Naive thymus-derived CD4-positive, alpha-beta T cell (primary cell): ENCODE measurements around the gene FAM228B. TPM values are rescaled to one million over a fixed set of nuclear protein-coding genes. Genes with fewer than 3 reads are reported as not detected.
"Not testable (repeated sequence)": the region's sequence is repeated elsewhere in the genome, so short reads cannot be mapped to it uniquely, and the experiment has no call there.

Experiments
- ATAC-seq: fragments of 150-1000 bp; cut with Tn5 transposase; 2 replicates; pipeline ENCODE4 v1.10.0; 2021; ENCODE audit warnings: mild to moderate bottlenecking, moderate library complexity
- CTCF ChIA-PET: fragments of 350-600 bp; sonication (Branson Sonifier 250); formaldehyde crosslinking; loops from one replicate; lab custom pipeline; 2021; ENCODE audit warnings: antibody characterized with exemption; lab: Charles Lee
- POLR2A ChIA-PET: fragments of 350-600 bp; sonication (Branson Sonifier 250); formaldehyde crosslinking; loops from one replicate; lab custom pipeline; 2021; ENCODE audit warnings: antibody characterized with exemption, inconsistent platforms; lab: Charles Lee
- DNase-seq, 9 donors: peaks; one replicate each; pipeline versions ENCODE4 v3.0.0 to v3.0.0-alpha.2; 2020 to 2022; ENCODE audit warnings: mixed read lengths in 1 of 9
- H3K27ac ChIP-seq: one replicate; pipeline ENCODE4 v1.7.0; 2013; ENCODE audit warnings: mild to moderate bottlenecking, low read depth, low read length, moderate library complexity
- H3K27me3 ChIP-seq, 2 donors: one replicate each; pipeline ENCODE4 v1.7.0; 2013; ENCODE audit warnings: low read length in 2 of 2, mild to moderate bottlenecking in 2 of 2, moderate library complexity in 2 of 2; ENCODE audit not compliant: control insufficient read depth in 2 of 2, insufficient read depth in 2 of 2
- H3K36me3 ChIP-seq, 3 experiments: 1 replicate in 2 of 3; 2 replicates in 1 of 3; pipeline ENCODE4 v1.7.0; 2013; ENCODE audit warnings: low read length in 3 of 3, mild to moderate bottlenecking in 3 of 3, moderate library complexity in 1 of 3; ENCODE audit not compliant: insufficient read depth in 3 of 3, control insufficient read depth in 2 of 3
- H3K4me1 ChIP-seq, 2 donors: one replicate each; pipeline ENCODE4 v1.7.0; 2013; ENCODE audit warnings: low read length in 2 of 2, mild to moderate bottlenecking in 2 of 2, moderate library complexity in 1 of 2; ENCODE audit not compliant: control insufficient read depth in 2 of 2, insufficient read depth in 2 of 2
- H3K4me3 ChIP-seq: 2 replicates; pipeline ENCODE4 v1.7.0; 2013; ENCODE audit warnings: mild to moderate bottlenecking, low read length
- H3K9me3 ChIP-seq, 3 experiments: 1 replicate in 2 of 3; 2 replicates in 1 of 3; pipeline ENCODE4 v1.7.0; 2013; ENCODE audit warnings: low read length in 3 of 3; ENCODE audit not compliant: control insufficient read depth in 2 of 3
- H3K27ac Mint-ChIP-seq, 9 donors: one replicate each; pipeline ENCODE4 v1.8.0; 2020 to 2022; ENCODE audit warnings: mixed read lengths in 9 of 9, mild to moderate bottlenecking in 8 of 9, moderate library complexity in 5 of 9, inconsistent platforms in 2 of 9
- H3K27me3 Mint-ChIP-seq, 5 donors: one replicate each; pipeline ENCODE4 v1.8.0; 2021 to 2022; ENCODE audit warnings: mixed read lengths in 5 of 5, mild to moderate bottlenecking in 1 of 5
- H3K36me3 Mint-ChIP-seq, 5 donors: one replicate each; pipeline ENCODE4 v1.8.0; 2020 to 2022; ENCODE audit warnings: mixed read lengths in 5 of 5, mild to moderate bottlenecking in 3 of 5, inconsistent platforms in 1 of 5
- H3K4me1 Mint-ChIP-seq, 7 donors: one replicate each; pipeline ENCODE4 v1.8.0; 2020 to 2022; ENCODE audit warnings: mixed read lengths in 7 of 7, mild to moderate bottlenecking in 3 of 7, inconsistent platforms in 1 of 7
- H3K4me3 Mint-ChIP-seq, 10 donors: one replicate each; pipeline ENCODE4 v1.8.0; 2020 to 2022; ENCODE audit warnings: mild to moderate bottlenecking in 10 of 10, mixed read lengths in 10 of 10, moderate library complexity in 6 of 10, inconsistent platforms in 2 of 10
- H3K9me3 Mint-ChIP-seq, 11 donors: one replicate each; pipeline ENCODE4 v1.8.0; 2020 to 2022; ENCODE audit warnings: mixed read lengths in 11 of 11, mild to moderate bottlenecking in 4 of 11, inconsistent platforms in 1 of 11, moderate library complexity in 1 of 11
- intact Hi-C, 2 donors: fragments of 100-400 bp; cut with micrococcal nuclease; formaldehyde crosslinking; loops; one replicate each; pipeline ENCODE4 v1.15.1; 2023
- polyA plus RNA-seq, 2 donors: library from polyadenylated mRNA; unstranded; fragments of 300-500 nt; fragmentation: Illumina TruSeq; gene quantifications; one replicate each; pipeline ENCODE4 v1.2.3, GENCODE V29; 2021
- total RNA-seq, 6 experiments: library from RNA in 5 of 6; stranded (reverse) in 5 of 6; gene quantifications; 1 replicate in 5 of 6; 2 replicates in 1 of 6; pipeline ENCODE4 v1.2.3 and lab custom pipeline; 2021 to 2026

The FAM228B gene
- total and polyA plus RNA-seq, 7 experiments from 2014 or later: 5.2 to 27.5 (median 19.1) TPM

DNA sequence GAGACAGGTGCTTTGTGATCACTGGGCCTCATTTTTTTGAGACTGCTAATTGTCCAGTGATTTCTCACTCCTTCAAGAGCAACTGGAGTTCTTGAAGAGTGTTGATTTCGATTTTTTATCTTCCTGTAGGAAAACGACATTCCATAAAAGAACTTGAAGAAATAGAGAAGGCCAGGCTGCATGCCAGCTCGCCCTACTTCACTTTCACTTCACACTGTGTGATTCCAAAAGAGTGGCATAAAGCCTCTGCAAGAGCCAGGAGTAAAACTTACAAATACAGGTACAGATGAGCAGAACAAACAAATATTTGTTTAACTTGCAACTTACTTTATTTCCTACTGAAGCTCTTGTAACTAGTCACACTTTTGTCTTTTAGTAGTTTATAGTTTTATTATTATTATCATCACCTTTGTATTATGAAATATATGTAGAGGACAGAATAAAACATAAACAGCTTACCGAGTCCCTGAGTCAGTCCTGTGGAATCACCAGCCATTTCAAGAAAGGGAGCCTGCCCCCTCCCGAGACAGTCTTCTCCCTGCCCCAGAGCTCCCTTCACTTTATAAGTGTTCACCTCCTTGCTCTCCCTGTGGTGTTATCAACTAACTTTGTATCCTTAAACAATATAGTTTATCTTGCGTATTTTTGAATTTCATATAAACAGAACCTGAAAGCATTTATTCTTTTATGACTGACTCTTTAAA lies 60.2 kb downstream of the FAM228B start:
- Histone ChIP-seq H3K27ac (no peak overlapping the region), H3K4me3 (no peak overlapping the region), H3K4me1 (no peaks in the 10 kb centered on the region), H3K27me3 (no peaks in the 10 kb centered on the region), H3K9me3 (no peaks in the 10 kb centered on the region), H3K36me3 (no peaks in the 10 kb centered on the region)
- Mint-ChIP-seq H3K4me1 (no peaks in the 10 kb centered on the region), H3K27ac (no peak overlapping the region), H3K9me3 (peaks cover 0 to 11% (median 3%) of the 10 kb centered on the region in 11 donors), H3K4me3 (no peak overlapping the region), H3K36me3 (peaks cover 0 to 13% (median 6%) of the 10 kb centered on the region in 5 donors), H3K27me3 (peaks cover 0 to 8% (median 0%) of the 10 kb centered on the region in 5 donors)
- ChIA-PET CTCF (no interaction called here), POLR2A (no interaction called here)
- no peak for DNase-seq
- intact Hi-C loops: no loop called here
- ATAC-seq: no peak

DNA sequence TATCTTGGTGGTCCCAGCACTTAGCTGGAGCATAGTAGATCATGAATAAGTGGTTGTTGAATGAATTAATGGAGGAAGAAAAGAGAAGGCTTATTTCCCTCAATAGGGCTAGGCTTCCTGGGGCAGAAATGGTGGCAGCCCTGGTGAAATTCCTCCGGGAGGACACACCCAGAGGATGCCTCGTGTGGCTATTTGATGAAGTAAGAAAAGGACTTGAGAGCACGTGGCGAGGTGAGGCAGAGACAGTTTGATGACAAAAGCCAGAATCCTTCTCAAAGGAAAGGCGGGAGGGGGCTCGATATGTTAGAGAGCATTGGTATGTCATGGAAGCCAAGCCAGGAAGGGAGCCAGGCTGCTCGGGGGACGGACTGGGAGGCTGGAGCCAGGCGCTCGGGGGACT lies 66.3 kb downstream of the FAM228B start:
- H3K27me3 Mint-ChIP-seq: peaks cover 0 to 8% (median 6%) of the 10 kb centered on the region in 5 donors
- ATAC-seq: no peak
- H3K36me3 Mint-ChIP-seq: peaks cover 0 to 22% (median 19%) of the 10 kb centered on the region in 5 donors
- H3K4me1 Mint-ChIP-seq: no peaks in the 10 kb centered on the region
- no peak overlapping the region for H3K4me3 ChIP-seq
- DNase-seq: no peak
- peak overlapping the region in 1 of 9 donors; percentile 5 for H3K27ac Mint-ChIP-seq
- H3K4me3 Mint-ChIP-seq: no peak overlapping the region
- peaks cover 0 to 20% (median 6%) of the 10 kb centered on the region in 11 donors for H3K9me3 Mint-ChIP-seq
- no peaks in the 10 kb centered on the region for H3K4me1 ChIP-seq
- ChIA-PET POLR2A (no interaction called here), CTCF (no interaction called here)
- H3K27me3 ChIP-seq: no peaks in the 10 kb centered on the region
- H3K36me3 ChIP-seq: no peaks in the 10 kb centered on the region
- no peaks in the 10 kb centered on the region for H3K9me3 ChIP-seq
- no peak overlapping the region for H3K27ac ChIP-seq
- intact Hi-C loops: no loop called here

DNA sequence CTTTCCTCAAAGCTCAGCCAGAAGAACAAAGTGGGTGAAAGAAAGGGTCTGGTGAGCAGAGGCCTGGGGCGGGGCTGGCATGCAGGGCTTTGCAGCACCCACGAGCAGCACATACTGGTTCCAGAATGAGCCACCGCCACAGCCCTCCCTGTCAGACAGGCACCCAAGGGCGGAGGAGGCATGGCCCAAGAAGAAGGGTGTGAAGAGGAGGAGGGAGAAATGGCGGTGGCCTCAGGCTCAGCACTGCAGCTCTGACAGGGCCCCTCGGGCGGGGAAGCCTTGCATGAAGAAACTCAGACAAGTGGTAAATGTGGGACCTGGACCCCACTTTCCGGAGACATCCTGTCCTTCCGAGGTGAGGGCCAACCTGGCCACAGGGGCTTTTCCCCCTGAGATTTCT lies 67.2 kb downstream of the FAM228B start:
- H3K27me3 ChIP-seq: no peaks in the 10 kb centered on the region
- no peaks in the 10 kb centered on the region for H3K4me1 ChIP-seq
- DNase-seq: no peak
- ATAC-seq: no peak
- H3K36me3 ChIP-seq: no peaks in the 10 kb centered on the region
- Mint-ChIP-seq H3K9me3 (peaks cover 0 to 22% (median 7%) of the 10 kb centered on the region in 11 donors), H3K27ac (no peak overlapping the region), H3K4me1 (no peaks in the 10 kb centered on the region), H3K27me3 (peaks cover 0 to 8% (median 6%) of the 10 kb centered on the region in 5 donors), H3K4me3 (no peak overlapping the region), H3K36me3 (peaks cover 0 to 22% (median 19%) of the 10 kb centered on the region in 5 donors)
- ChIA-PET CTCF (no interaction called here), POLR2A (no interaction called here)
- H3K4me3 ChIP-seq: no peak overlapping the region
- no peaks in the 10 kb centered on the region for H3K9me3 ChIP-seq
- no peak overlapping the region for H3K27ac ChIP-seq
- intact Hi-C loops: no loop called here

DNA sequence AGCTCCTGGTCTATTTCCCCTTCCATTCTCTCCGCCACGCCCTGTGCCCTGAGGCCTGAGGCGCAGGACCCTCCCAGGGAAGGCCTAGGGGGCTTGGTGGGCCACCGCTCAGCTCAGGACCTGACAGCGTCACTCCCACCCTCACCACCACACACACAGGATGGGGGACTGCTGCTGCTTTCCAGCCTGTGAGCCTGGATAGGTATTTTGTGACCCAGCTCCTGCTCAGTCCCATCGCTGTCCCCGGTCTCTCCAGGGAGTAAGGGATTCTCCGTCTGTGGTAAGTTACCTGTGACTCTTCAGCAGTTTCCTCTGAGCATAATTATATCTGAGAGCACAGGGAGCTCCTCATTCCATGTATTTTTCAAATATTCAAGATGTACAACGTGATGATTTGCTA lies 67.9 kb downstream of the FAM228B start:
- Mint-ChIP-seq H3K4me3 (no peak overlapping the region), H3K27ac (no peak overlapping the region), H3K36me3 (peaks cover 0 to 22% (median 19%) of the 10 kb centered on the region in 5 donors), H3K27me3 (peaks cover 0 to 8% (median 6%) of the 10 kb centered on the region in 5 donors), H3K4me1 (no peaks in the 10 kb centered on the region), H3K9me3 (peaks cover 0 to 23% (median 7%) of the 10 kb centered on the region in 11 donors)
- H3K9me3 ChIP-seq: no peaks in the 10 kb centered on the region
- no peaks in the 10 kb centered on the region for H3K36me3 ChIP-seq
- no peak overlapping the region for H3K27ac ChIP-seq
- H3K4me3 ChIP-seq: no peak overlapping the region
- no peak for ATAC-seq
- no peak for DNase-seq
- H3K4me1 ChIP-seq: no peaks in the 10 kb centered on the region
- ChIA-PET CTCF (interaction anchor here (0.5 kb wide), 1 partner anchor 25 kb away, joined by 3 read pairs; no protein-coding TSS in a partner anchor), POLR2A (no interaction called here)
- intact Hi-C loops: no loop called here
- H3K27me3 ChIP-seq: no peaks in the 10 kb centered on the region

DNA sequence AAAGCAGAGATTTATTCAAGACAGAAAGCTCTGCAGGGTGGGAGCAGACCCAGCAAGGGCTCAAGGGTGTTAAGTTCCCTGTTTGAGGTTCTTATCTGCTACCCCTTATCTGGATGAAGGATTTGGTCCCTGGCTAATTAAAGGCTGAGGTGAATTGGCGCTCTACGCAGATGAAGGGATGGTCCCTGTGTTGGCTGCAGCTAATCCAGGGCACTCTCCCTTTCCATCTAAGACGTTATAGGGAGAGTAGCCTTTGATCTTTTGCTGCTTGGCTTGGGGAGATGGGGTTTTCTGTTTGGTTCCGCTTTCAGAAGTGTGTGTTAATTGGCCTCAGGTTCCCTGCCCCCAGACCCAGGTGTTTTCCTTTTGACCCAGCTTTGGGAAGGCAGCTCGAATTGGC lies 68.6 kb downstream of the FAM228B start:
- no peaks in the 10 kb centered on the region for H3K4me1 ChIP-seq
- DNase-seq: no peak
- H3K27me3 ChIP-seq: no peaks in the 10 kb centered on the region
- H3K4me3 Mint-ChIP-seq: no peak overlapping the region
- no peak overlapping the region for H3K27ac Mint-ChIP-seq
- H3K27ac ChIP-seq: no peak overlapping the region
- ChIA-PET POLR2A (no interaction called here), CTCF (interaction anchor here (0.5 kb wide), 1 partner anchor 25 kb away, joined by 3 read pairs; no protein-coding TSS in a partner anchor)
- no peaks in the 10 kb centered on the region for H3K9me3 ChIP-seq
- H3K4me1 Mint-ChIP-seq: no peaks in the 10 kb centered on the region
- H3K4me3 ChIP-seq: no peak overlapping the region
- no peaks in the 10 kb centered on the region for H3K36me3 ChIP-seq
- intact Hi-C loops: no loop called here
- H3K9me3 Mint-ChIP-seq: peaks cover 0 to 28% (median 10%) of the 10 kb centered on the region in 11 donors
- ATAC-seq: no peak
- H3K36me3 Mint-ChIP-seq: peaks cover 0 to 22% (median 19%) of the 10 kb centered on the region in 5 donors
- H3K27me3 Mint-ChIP-seq: peaks cover 0 to 13% (median 6%) of the 10 kb centered on the region in 5 donors

DNA sequence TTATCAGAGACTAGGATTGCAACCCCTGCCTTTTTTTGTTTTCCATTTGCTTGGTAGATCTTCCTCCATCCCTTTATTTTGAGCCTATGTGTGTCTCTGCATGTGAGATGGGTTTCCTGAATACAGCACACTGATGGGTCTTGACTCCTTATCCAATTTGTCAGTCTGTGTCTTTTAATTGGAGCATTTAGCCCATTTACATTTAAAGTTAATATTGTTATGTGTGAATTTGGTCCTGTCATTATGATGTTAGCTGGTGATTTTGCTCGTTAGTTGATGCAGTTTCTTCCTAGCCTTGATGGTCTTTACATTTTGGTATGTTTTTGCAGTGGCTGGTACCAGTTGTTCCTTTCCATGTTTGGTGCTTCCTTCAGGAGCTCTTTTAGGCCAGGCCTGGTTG lies 73.9 kb downstream of the FAM228B start:
- ATAC-seq, H3K36me3 ChIP-seq, H3K27ac ChIP-seq, H3K4me3 ChIP-seq, CTCF ChIA-PET, H3K27me3 ChIP-seq, DNase-seq, H3K9me3 ChIP-seq, H3K4me1 ChIP-seq, H3K4me3 Mint-ChIP-seq, intact Hi-C loops, H3K27ac Mint-ChIP-seq, H3K4me1 Mint-ChIP-seq, POLR2A ChIA-PET: not testable (repeated sequence)
- peaks cover 4 to 23% (median 13%) of the 10 kb centered on the region in 5 donors for H3K36me3 Mint-ChIP-seq
- H3K27me3 Mint-ChIP-seq: peaks cover 0 to 10% (median 0%) of the 10 kb centered on the region in 5 donors
- H3K9me3 Mint-ChIP-seq: peaks cover 0 to 41% (median 12%) of the 10 kb centered on the region in 11 donors
